ENCODE data around the gene KANSL1L. TPM values are rescaled to one million over a fixed set of nuclear protein-coding genes. Genes with fewer than 3 reads are reported as not detected.

The KANSL1L gene
- total and polyA plus RNA-seq, 2 donors = 13.8 to 30.9 TPM

GRCh38 chr2:209984291-209984690 is 186.9 kb downstream of the KANSL1L start:
- Histone ChIP-seq H3K4me1 (ENCODE audit: control insufficient read depth in 2 of 2, insufficient read depth in 2 of 2, low read length in 2 of 2) (no peaks in the 10 kb centered on the region), H3K9me3 (ENCODE audit: control insufficient read depth in 2 of 2, insufficient read depth in 1 of 2, low read length in 1 of 2) (no peaks in the 10 kb centered on the region), H3K36me3 (ENCODE audit: control insufficient read depth in 2 of 2, insufficient read depth in 2 of 2, low read length in 1 of 2) (no peaks in the 10 kb centered on the region), H3K27me3 (ENCODE audit: control insufficient read depth in 2 of 2, insufficient read depth in 1 of 2, low read length in 1 of 2) (no peaks in the 10 kb centered on the region), H3K27ac (ENCODE audit: low read depth in 1 of 2, low read length in 1 of 2) (no peak overlapping the region), H3K4me3 (ENCODE audit: low read length in 2 of 2) (no peak overlapping the region)
- DNase-seq (ENCODE audit: low read depth in 6 of 9, low spot score in 9 of 9) = no peak
- over 99% methylated on average over 2 of the region's 2 CpGs for WGBS

- DNase-seq (ENCODE audit: low read depth in 6 of 9, low spot score in 9 of 9) = peak in 8 of 9 donors; percentile 9 to 67 (median 32)
- H3K9me3 ChIP-seq (ENCODE audit: control insufficient read depth in 2 of 2, insufficient read depth in 1 of 2, low read length in 1 of 2) = no peaks in the 10 kb centered on the region
- peaks cover 0 to 4% of the 10 kb centered on the region in 2 donors for H3K27me3 ChIP-seq (ENCODE audit: control insufficient read depth in 2 of 2, insufficient read depth in 1 of 2, low read length in 1 of 2)
- no peak overlapping the region for H3K27ac ChIP-seq (ENCODE audit: low read depth in 1 of 2, low read length in 1 of 2)
- 97% methylated on average over 2 of the region's 2 CpGs for WGBS
- no peak overlapping the region for H3K4me3 ChIP-seq (ENCODE audit: low read length in 2 of 2)
- H3K36me3 ChIP-seq (ENCODE audit: control insufficient read depth in 2 of 2, insufficient read depth in 2 of 2, low read length in 1 of 2) = no peaks in the 10 kb centered on the region
- H3K4me1 ChIP-seq (ENCODE audit: control insufficient read depth in 2 of 2, insufficient read depth in 2 of 2, low read length in 2 of 2) = no peaks in the 10 kb centered on the region
These were observed 193.6 kb downstream of the KANSL1L start for GRCh38 chr2:209977386-209978239.

GRCh38 chr2:209976698-209977385 is 194.4 kb downstream of the KANSL1L start:
- 93% methylated on average over 9 of the region's 9 CpGs for WGBS
- Histone ChIP-seq H3K36me3 (ENCODE audit: control insufficient read depth in 2 of 2, insufficient read depth in 2 of 2, low read length in 1 of 2) (no peaks in the 10 kb centered on the region), H3K9me3 (ENCODE audit: control insufficient read depth in 2 of 2, insufficient read depth in 1 of 2, low read length in 1 of 2) (no peaks in the 10 kb centered on the region), H3K27me3 (ENCODE audit: control insufficient read depth in 2 of 2, insufficient read depth in 1 of 2, low read length in 1 of 2) (peaks cover 0 to 4% of the 10 kb centered on the region in 2 donors), H3K4me1 (ENCODE audit: control insufficient read depth in 2 of 2, insufficient read depth in 2 of 2, low read length in 2 of 2) (no peaks in the 10 kb centered on the region), H3K4me3 (ENCODE audit: low read length in 2 of 2) (no peak overlapping the region), H3K27ac (ENCODE audit: low read depth in 1 of 2, low read length in 1 of 2) (no peak overlapping the region)
- DNase-seq (ENCODE audit: low read depth in 6 of 9, low spot score in 9 of 9) = no peak

- Histone ChIP-seq H3K27me3 (ENCODE audit: control insufficient read depth in 2 of 2, insufficient read depth in 1 of 2, low read length in 1 of 2) (peaks cover 0 to 4% of the 10 kb centered on the region in 2 donors), H3K9me3 (ENCODE audit: control insufficient read depth in 2 of 2, insufficient read depth in 1 of 2, low read length in 1 of 2) (no peaks in the 10 kb centered on the region), H3K4me1 (ENCODE audit: control insufficient read depth in 2 of 2, insufficient read depth in 2 of 2, low read length in 2 of 2) (no peaks in the 10 kb centered on the region), H3K36me3 (ENCODE audit: control insufficient read depth in 2 of 2, insufficient read depth in 2 of 2, low read length in 1 of 2) (no peaks in the 10 kb centered on the region), H3K27ac (ENCODE audit: low read depth in 1 of 2, low read length in 1 of 2) (no peak overlapping the region), H3K4me3 (ENCODE audit: low read length in 2 of 2) (no peak overlapping the region)
- DNase-seq (ENCODE audit: low read depth in 6 of 9, low spot score in 9 of 9) = no peak
- 81% methylated on average over 1 of the region's 1 CpG for WGBS
These were observed 196.6 kb downstream of the KANSL1L start for GRCh38 chr2:209974576-209974975.

- DNase-seq (ENCODE audit: low read depth in 6 of 9, low spot score in 9 of 9) = no peak
- no peaks in the 10 kb centered on the region for H3K36me3 ChIP-seq (ENCODE audit: control insufficient read depth in 2 of 2, insufficient read depth in 2 of 2, low read length in 1 of 2)
- H3K9me3 ChIP-seq (ENCODE audit: control insufficient read depth in 2 of 2, insufficient read depth in 1 of 2, low read length in 1 of 2) = no peaks in the 10 kb centered on the region
- no peaks in the 10 kb centered on the region for H3K4me1 ChIP-seq (ENCODE audit: control insufficient read depth in 2 of 2, insufficient read depth in 2 of 2, low read length in 2 of 2)
- no peak overlapping the region for H3K27ac ChIP-seq (ENCODE audit: low read depth in 1 of 2, low read length in 1 of 2)
- peaks cover 0 to 4% of the 10 kb centered on the region in 2 donors for H3K27me3 ChIP-seq (ENCODE audit: control insufficient read depth in 2 of 2, insufficient read depth in 1 of 2, low read length in 1 of 2)
- WGBS = 11% methylated on average over 1 of the region's 1 CpG
- H3K4me3 ChIP-seq (ENCODE audit: low read length in 2 of 2) = no peak overlapping the region
These were observed 197.9 kb downstream of the KANSL1L start for GRCh38 chr2:209973328-209973727.

Other genes starting within 250 kb of the KANSL1L start
- gene RPE, start 168.8 kb downstream of the KANSL1L start, total RNA-seq = 40.0 TPM
- gene RPE, start 168.8 kb downstream of the KANSL1L start, polyA plus RNA-seq = 22.2 TPM
- gene ACADL, start 54.0 kb upstream of the KANSL1L start, total RNA-seq = 0.99 TPM
- gene ACADL, start 54.0 kb upstream of the KANSL1L start, polyA plus RNA-seq = 17.8 TPM
- gene MYL1, start 143.8 kb upstream of the KANSL1L start, total RNA-seq = 6.6 TPM
- 13.2 TPM for gene MYL1, start 143.8 kb upstream of the KANSL1L start, polyA plus RNA-seq